ENCODE results near the gene COL18A1.
"Not testable (repeated sequence)": the region's sequence is repeated elsewhere in the genome, so short reads cannot be mapped to it uniquely, and the experiment has no call there.

COL18A1 gene

DNA sequence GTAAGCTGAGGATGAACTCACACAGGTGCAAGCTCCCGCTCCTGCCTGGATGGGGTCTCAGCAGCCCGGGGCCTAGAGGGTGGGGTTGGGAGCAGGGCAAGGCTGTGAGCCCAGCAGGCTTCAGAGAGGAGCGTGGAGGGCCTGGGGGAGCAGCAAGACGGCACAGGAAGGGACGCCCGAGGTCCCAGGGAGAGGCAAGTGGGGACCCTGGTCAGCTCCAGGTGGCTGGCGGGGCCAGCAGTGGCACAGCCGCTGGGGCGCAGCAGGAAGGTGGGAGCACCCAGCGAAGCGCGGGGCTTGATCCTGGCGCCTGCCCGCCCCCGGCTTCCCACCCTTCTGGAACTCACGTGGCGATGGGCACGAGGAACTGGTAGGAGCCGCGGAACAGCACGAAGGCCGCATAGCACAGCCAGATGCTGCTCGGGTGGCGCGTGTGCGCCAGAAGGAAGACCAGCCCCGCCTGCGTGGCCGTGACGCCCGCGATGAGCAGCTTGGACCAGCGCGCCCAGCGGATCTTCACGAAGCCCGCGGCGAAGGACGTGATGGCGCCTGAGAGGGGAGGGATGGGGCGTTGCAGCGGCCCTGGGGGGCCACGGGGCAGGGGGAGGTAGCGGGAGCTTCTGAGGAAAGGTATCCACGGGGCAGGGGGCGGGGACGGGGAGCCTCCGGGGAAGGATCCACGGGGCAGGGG is 125.6 kb downstream of the COL18A1 start:
- Histone ChIP-seq H3K27me3 (replicated peaks; ENCODE audit: control insufficient read depth, insufficient read depth, low read length, poor library complexity, severe bottlenecking) (no peaks in the 10 kb centered on the region), H3K27ac (ENCODE audit: insufficient read depth, low read length, poor library complexity, severe bottlenecking) (no peak overlapping the region), H3K4me1 (ENCODE audit: control insufficient read depth, insufficient read depth, low read length, poor library complexity, severe bottlenecking) (peaks cover 10% of the 10 kb centered on the region), H3K9me3 (ENCODE audit: control insufficient read depth, low read length) (no peaks in the 10 kb centered on the region), H3K36me3 (ENCODE audit: control insufficient read depth, insufficient read depth, low read length) (peaks cover 7% of the 10 kb centered on the region), H3K4me3 (ENCODE audit: insufficient read depth, low read depth, low read length, poor library complexity, severe bottlenecking) (no peak overlapping the region)
- DNase-seq = no peak

DNA sequence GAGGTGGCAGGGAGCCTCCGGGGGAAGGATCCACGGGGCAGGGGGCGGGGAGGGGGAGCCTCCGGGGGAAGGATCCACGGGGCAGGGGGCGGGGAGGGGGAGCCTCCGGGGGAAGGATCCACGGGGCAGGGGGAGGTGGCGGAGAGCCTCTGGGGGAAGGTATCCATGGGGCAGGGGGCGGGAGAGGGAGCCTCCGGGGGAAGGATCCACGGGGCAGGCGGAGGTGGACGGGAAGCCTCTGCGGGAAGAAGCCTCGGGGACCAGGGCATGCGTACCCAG is 126.1 kb downstream of the COL18A1 start:
- not testable (repeated sequence) for H3K9me3 ChIP-seq (ENCODE audit: control insufficient read depth, low read length); H3K36me3 ChIP-seq (ENCODE audit: control insufficient read depth, insufficient read depth, low read length); H3K27ac ChIP-seq (ENCODE audit: insufficient read depth, low read length, poor library complexity, severe bottlenecking); H3K27me3 ChIP-seq (replicated peaks; ENCODE audit: control insufficient read depth, insufficient read depth, low read length, poor library complexity, severe bottlenecking); H3K4me3 ChIP-seq (ENCODE audit: insufficient read depth, low read depth, low read length, poor library complexity, severe bottlenecking); H3K4me1 ChIP-seq (ENCODE audit: control insufficient read depth, insufficient read depth, low read length, poor library complexity, severe bottlenecking); DNase-seq

DNA sequence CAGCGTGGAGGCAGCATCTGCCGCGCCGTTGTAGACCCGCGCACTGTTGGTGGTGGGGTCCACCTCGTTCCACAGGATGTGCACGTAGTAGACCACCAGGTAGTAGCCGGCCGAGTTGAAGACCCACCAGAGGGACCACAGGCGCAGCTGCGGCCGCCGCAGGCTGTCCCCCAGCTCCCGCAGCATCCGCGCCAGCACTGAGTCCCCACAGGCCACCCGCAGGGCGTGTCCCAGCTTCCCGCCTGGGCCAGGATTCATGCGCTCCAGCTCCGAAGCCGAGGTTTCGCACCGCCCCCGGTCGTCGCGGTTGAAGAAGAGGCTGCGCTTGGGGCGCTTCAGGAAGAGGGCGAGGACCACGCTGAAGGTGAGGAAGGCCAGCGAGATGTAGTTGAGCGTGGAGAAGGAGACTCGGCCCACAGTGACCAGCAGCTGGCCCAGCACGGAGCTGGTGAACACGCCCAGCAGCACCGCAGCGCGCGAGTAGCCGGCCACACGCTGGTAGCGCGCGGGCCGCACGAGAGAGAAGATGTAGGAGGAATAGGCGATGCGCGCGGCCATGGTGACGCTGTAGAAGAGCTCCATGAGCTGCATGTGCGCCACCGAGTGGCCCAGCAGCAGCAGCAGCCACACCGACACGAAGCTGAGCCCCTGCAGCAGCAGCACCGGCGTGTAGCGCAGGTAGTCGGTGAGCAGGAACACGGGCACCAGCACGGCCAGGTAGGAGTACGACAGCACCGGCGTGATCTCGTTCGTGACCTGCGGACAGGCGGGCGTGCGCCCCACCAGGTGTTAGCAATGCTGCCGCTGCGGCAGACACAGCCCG is 126.6 kb downstream of the COL18A1 start:
- H3K36me3 ChIP-seq (ENCODE audit: control insufficient read depth, insufficient read depth, low read length) = peaks cover 7% of the 10 kb centered on the region
- DNase-seq = no peak
- H3K4me3 ChIP-seq (ENCODE audit: insufficient read depth, low read depth, low read length, poor library complexity, severe bottlenecking) = no peak overlapping the region
- H3K27ac ChIP-seq (ENCODE audit: insufficient read depth, low read length, poor library complexity, severe bottlenecking) = no peak overlapping the region
- no peaks in the 10 kb centered on the region for H3K9me3 ChIP-seq (ENCODE audit: control insufficient read depth, low read length)
- no peaks in the 10 kb centered on the region for H3K27me3 ChIP-seq (replicated peaks; ENCODE audit: control insufficient read depth, insufficient read depth, low read length, poor library complexity, severe bottlenecking)
- peaks cover 10% of the 10 kb centered on the region for H3K4me1 ChIP-seq (ENCODE audit: control insufficient read depth, insufficient read depth, low read length, poor library complexity, severe bottlenecking)

DNA sequence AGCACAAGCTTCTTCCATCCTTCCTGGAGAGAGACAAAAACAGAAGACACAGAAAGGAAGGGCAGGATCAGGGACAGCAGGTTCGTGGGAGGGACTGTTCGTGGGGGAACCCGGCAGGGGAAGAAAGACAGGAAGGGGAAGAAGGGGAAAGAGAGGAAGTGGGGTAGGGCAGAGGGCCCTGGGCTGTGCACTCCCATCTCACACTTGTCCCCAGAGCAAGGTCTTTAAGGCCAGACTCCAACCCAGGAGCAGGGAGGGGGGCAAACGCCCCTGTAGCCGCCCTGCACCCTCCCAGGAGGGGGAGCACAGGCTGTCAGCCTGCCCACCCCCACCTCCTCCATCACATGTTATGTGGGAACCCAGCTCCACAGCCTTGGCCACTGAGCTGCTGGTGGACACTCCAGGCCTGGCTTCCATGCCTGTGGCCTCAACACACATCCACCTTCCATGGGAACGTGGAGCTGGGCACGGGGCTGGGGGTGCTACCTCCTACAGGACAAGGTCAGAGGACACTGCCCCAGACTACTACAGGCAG is 127.9 kb downstream of the COL18A1 start:
- Histone ChIP-seq H3K27ac (ENCODE audit: insufficient read depth, low read length, poor library complexity, severe bottlenecking) (no peak overlapping the region), H3K9me3 (ENCODE audit: control insufficient read depth, low read length) (no peaks in the 10 kb centered on the region), H3K4me1 (ENCODE audit: control insufficient read depth, insufficient read depth, low read length, poor library complexity, severe bottlenecking) (peaks cover 10% of the 10 kb centered on the region), H3K4me3 (ENCODE audit: insufficient read depth, low read depth, low read length, poor library complexity, severe bottlenecking) (no peak overlapping the region), H3K27me3 (replicated peaks; ENCODE audit: control insufficient read depth, insufficient read depth, low read length, poor library complexity, severe bottlenecking) (no peaks in the 10 kb centered on the region), H3K36me3 (ENCODE audit: control insufficient read depth, insufficient read depth, low read length) (peaks cover 7% of the 10 kb centered on the region)
- DNase-seq = no peak

DNA sequence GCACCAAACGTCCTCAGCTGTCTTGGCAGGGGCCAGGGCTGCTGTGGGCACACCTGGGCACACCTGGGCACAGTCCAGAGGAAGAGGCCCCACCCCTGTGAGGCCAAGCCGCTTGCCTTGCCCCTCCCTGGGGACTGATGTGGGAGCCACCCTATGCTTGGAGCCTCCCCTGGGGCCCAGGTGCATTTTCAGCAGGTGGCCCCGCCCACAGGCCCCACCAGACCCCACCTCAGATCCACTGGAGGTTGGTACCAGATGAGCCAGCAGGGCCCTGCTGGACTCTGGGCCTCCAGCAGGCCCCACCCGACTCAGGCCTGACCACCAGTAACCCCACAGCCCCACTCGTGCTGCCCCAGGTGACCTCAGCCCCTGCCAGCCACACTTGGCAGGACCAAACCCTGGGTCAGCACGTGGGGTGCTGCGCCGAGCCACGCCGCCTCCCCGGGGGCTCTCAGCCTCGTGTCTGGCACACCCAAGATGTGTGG is 128.4 kb downstream of the COL18A1 start:
- no peak for DNase-seq
- no peak overlapping the region for H3K27ac ChIP-seq (ENCODE audit: insufficient read depth, low read length, poor library complexity, severe bottlenecking)
- H3K4me1 ChIP-seq (ENCODE audit: control insufficient read depth, insufficient read depth, low read length, poor library complexity, severe bottlenecking) = peaks cover 10% of the 10 kb centered on the region
- H3K4me3 ChIP-seq (ENCODE audit: insufficient read depth, low read depth, low read length, poor library complexity, severe bottlenecking) = no peak overlapping the region
- peaks cover 7% of the 10 kb centered on the region for H3K36me3 ChIP-seq (ENCODE audit: control insufficient read depth, insufficient read depth, low read length)
- no peaks in the 10 kb centered on the region for H3K27me3 ChIP-seq (replicated peaks; ENCODE audit: control insufficient read depth, insufficient read depth, low read length, poor library complexity, severe bottlenecking)
- no peaks in the 10 kb centered on the region for H3K9me3 ChIP-seq (ENCODE audit: control insufficient read depth, low read length)

DNA sequence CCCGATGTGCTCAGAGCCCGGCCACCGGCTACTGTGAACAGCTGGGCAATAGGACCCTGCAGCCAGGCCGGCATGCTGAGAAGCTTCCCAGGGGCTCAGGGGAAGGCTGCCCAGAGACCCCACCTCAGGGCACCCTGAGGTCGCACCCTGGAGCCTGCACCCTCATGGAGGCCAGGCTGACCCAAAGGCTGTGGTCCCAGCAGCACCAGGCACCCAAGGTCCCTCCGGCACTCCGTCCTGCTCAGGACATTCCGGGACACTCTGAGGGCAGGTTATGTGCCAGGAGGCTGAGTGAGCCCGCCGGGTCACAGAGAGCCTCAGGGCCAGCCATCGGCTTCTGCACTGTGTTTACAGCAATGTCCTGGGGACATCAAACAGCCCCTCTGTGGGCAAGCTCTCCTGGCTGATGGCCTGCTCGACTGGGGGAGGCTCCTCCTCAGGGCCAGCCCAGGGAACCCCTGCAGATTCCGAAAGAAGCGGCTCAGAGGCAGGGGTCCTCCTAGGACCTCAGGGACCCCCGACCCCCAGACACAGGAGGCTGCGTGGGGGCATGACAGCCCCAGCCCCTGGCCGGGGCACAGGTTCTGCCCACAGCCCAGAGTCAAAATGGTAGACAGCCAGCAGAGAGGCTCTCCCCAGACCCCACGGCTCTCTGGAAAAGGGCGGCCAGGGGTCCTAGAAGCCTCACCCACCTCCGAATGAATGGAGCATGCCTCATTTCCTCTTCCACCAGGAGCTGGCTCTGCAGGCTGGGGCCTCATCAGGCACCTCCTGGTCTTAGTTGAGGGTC is 129.1 kb downstream of the COL18A1 start:
- Histone ChIP-seq H3K4me3 (ENCODE audit: insufficient read depth, low read depth, low read length, poor library complexity, severe bottlenecking) (no peak overlapping the region), H3K4me1 (ENCODE audit: control insufficient read depth, insufficient read depth, low read length, poor library complexity, severe bottlenecking) (peaks cover 10% of the 10 kb centered on the region), H3K36me3 (ENCODE audit: control insufficient read depth, insufficient read depth, low read length) (peaks cover 7% of the 10 kb centered on the region), H3K27me3 (replicated peaks; ENCODE audit: control insufficient read depth, insufficient read depth, low read length, poor library complexity, severe bottlenecking) (no peaks in the 10 kb centered on the region), H3K27ac (ENCODE audit: insufficient read depth, low read length, poor library complexity, severe bottlenecking) (no peak overlapping the region), H3K9me3 (ENCODE audit: control insufficient read depth, low read length) (no peaks in the 10 kb centered on the region)
- no peak for DNase-seq

DNA sequence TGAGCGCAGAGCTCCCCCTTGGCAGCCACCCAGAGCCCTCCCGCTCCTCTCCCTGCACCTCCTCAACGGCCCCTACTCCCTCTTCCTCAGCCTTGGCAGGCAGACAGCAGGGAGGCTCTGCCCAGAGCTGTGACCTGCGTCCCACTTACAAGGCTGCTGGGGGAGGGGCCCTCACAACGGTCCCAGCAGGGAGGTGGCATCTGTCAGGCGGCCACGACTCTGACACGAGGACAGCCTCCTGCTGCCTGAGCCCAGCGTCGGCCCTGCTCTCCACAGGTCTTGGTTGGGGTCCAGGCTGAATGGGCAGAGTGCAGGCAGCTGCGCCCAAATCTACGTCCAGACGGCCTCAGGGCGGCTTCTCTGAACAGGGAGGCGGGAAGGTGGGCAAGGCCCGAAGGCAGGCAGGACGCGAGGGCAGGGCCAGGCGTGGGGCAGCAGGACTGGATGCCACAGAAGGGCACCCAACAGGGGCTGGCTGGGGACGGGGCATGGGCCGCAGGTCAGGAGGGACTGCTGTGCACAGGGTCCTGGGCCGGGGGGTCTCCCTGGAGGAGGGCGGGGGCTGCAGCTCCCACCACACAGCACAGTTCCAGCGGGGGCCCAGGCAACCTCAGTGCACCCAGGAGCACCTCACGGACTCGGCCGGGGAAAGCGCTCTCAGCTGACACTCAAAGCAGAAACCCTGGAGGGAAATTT is 129.8 kb downstream of the COL18A1 start:
- Histone ChIP-seq H3K9me3 (ENCODE audit: control insufficient read depth, low read length) (no peaks in the 10 kb centered on the region), H3K36me3 (ENCODE audit: control insufficient read depth, insufficient read depth, low read length) (peaks cover 5% of the 10 kb centered on the region), H3K4me3 (ENCODE audit: insufficient read depth, low read depth, low read length, poor library complexity, severe bottlenecking) (no peak overlapping the region), H3K4me1 (ENCODE audit: control insufficient read depth, insufficient read depth, low read length, poor library complexity, severe bottlenecking) (peaks cover 10% of the 10 kb centered on the region), H3K27ac (ENCODE audit: insufficient read depth, low read length, poor library complexity, severe bottlenecking) (no peak overlapping the region), H3K27me3 (replicated peaks; ENCODE audit: control insufficient read depth, insufficient read depth, low read length, poor library complexity, severe bottlenecking) (no peaks in the 10 kb centered on the region)
- DNase-seq = no peak

DNA sequence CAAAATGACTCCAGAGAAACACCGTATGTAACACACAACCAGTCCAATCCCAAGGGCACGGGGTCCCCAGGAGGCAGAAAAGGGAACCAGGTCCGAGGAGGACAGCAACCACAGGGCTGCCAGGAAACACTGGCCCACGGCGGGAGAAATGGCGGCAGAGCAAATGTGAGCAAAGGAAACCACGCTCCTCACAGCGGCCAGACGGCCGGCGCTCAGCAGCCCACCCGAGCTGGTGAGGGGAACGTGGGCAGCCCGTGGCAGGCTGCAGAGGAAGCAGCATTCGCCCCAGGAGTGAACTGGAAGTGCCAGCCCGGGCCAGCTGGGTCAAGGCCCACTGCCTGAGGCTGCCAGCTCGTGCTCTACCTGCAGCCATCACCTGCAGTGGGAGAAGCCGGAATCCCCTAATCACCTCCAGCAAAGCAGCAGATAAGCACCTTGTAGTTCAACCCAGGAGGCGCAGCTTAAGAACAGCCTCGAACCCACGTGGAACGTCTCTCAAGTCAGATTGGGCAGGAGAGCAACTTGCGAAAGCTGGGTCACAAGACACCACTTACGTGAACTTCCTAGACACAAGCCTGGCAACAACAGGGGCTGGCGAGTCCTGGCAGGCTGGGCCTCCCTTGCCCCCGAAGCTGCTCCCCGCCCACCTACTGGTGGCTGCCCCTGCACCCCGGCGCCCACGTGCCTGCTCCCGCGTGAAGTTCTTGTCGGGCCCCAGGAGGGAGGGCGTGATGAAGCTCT is 130.5 kb downstream of the COL18A1 start:
- Histone ChIP-seq H3K27me3 (replicated peaks; ENCODE audit: control insufficient read depth, insufficient read depth, low read length, poor library complexity, severe bottlenecking) (no peaks in the 10 kb centered on the region), H3K27ac (ENCODE audit: insufficient read depth, low read length, poor library complexity, severe bottlenecking) (no peak overlapping the region), H3K4me1 (ENCODE audit: control insufficient read depth, insufficient read depth, low read length, poor library complexity, severe bottlenecking) (peaks cover 10% of the 10 kb centered on the region), H3K36me3 (ENCODE audit: control insufficient read depth, insufficient read depth, low read length) (no peaks in the 10 kb centered on the region), H3K4me3 (ENCODE audit: insufficient read depth, low read depth, low read length, poor library complexity, severe bottlenecking) (no peak overlapping the region), H3K9me3 (ENCODE audit: control insufficient read depth, low read length) (no peaks in the 10 kb centered on the region)
- DNase-seq = no peak

Data from effector memory CD4-positive, alpha-beta T cell (primary cell).